ENCODE data around the gene TAF5L. TPM values are rescaled to one million over a fixed set of nuclear protein-coding genes. Genes with fewer than 3 reads are reported as not detected.
A peak's percentile ranks its signal among the peaks of the same experiment; 100 is the strongest.

The TAF5L gene
- total and polyA plus RNA-seq, 9 donors = 8.7 to 13.7 (median 11.8) TPM

GRCh38 chr1:229643996-229644745, 18.2 kb upstream of the TAF5L start:
- WGBS (ENCODE audit: insufficient coverage) = 89% methylated on average over 6 of the region's 6 CpGs
- DNase-seq = peak; percentile 12
- Histone ChIP-seq H3K4me1 (ENCODE audit: control insufficient read depth, insufficient read depth, low read length) (no peaks in the 10 kb centered on the region), H3K27me3 (ENCODE audit: control insufficient read depth, insufficient read depth, low read length) (no peaks in the 10 kb centered on the region), H3K36me3 (ENCODE audit: control insufficient read depth, insufficient read depth, low read length) (peaks cover 58% of the 10 kb centered on the region), H3K9me3 (replicated peaks; ENCODE audit: control insufficient read depth, low read depth, low read length) (no peaks in the 10 kb centered on the region), H3K27ac (ENCODE audit: low read length) (no peak overlapping the region), H3K4me3 (ENCODE audit: low read length) (no peak overlapping the region)

DNA sequence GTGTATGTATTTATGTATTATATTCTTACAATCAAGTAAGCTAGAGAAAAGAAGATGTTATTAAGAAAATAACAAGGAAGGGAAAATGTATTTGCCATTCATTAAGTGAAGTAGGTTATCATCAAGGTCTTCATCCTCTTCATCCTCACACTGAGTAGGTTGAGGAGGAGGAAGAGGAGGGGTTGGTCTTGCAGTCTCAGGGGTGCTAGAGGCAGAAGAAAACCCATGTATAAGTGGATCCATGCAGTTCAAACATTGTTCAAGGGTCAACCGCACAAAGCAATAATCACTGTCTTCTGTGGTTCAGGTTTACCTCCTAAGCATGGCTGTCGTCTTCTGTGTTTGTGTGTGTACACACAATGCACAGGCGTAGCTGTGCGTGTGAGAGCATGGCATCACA, 17.0 kb upstream of the TAF5L start:
- Histone ChIP-seq H3K4me1 (ENCODE audit: control insufficient read depth, insufficient read depth, low read length) (no peaks in the 10 kb centered on the region), H3K36me3 (ENCODE audit: control insufficient read depth, insufficient read depth, low read length) (peaks cover 63% of the 10 kb centered on the region), H3K27me3 (ENCODE audit: control insufficient read depth, insufficient read depth, low read length) (no peaks in the 10 kb centered on the region), H3K4me3 (ENCODE audit: low read length) (no peak overlapping the region), H3K9me3 (replicated peaks; ENCODE audit: control insufficient read depth, low read depth, low read length) (no peaks in the 10 kb centered on the region), H3K27ac (ENCODE audit: low read length) (no peak overlapping the region)
- 96% methylated on average over 4 of the region's 4 CpGs for WGBS (ENCODE audit: insufficient coverage)
- DNase-seq = no peak

DNA sequence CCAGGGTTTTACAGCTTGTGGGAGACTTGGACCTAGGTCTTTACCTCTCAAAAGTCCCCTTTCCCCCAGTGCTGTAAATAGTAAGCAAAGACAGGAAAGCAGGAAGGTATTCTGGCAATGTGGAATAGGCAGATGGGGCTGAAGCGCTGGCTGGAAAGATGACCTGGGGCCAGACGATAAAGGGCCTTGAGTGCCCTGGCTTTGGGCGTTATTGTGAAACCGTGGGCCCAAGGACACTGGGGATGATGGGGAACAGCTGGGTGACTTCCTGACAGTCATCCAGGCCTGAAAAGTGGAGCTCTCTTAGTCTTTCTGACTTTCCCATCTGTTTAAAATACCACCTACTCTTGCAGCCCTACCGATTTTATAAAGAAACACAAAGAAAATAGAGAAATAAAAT, 16.5 kb upstream of the TAF5L start:
- Histone ChIP-seq H3K4me1 (ENCODE audit: control insufficient read depth, insufficient read depth, low read length) (no peaks in the 10 kb centered on the region), H3K27ac (ENCODE audit: low read length) (no peak overlapping the region), H3K9me3 (replicated peaks; ENCODE audit: control insufficient read depth, low read depth, low read length) (no peaks in the 10 kb centered on the region), H3K36me3 (ENCODE audit: control insufficient read depth, insufficient read depth, low read length) (peaks cover 63% of the 10 kb centered on the region), H3K27me3 (ENCODE audit: control insufficient read depth, insufficient read depth, low read length) (no peaks in the 10 kb centered on the region), H3K4me3 (ENCODE audit: low read length) (no peak overlapping the region)
- 69% methylated on average over 4 of the region's 5 CpGs for WGBS (ENCODE audit: insufficient coverage)
- no peak for DNase-seq

DNA sequence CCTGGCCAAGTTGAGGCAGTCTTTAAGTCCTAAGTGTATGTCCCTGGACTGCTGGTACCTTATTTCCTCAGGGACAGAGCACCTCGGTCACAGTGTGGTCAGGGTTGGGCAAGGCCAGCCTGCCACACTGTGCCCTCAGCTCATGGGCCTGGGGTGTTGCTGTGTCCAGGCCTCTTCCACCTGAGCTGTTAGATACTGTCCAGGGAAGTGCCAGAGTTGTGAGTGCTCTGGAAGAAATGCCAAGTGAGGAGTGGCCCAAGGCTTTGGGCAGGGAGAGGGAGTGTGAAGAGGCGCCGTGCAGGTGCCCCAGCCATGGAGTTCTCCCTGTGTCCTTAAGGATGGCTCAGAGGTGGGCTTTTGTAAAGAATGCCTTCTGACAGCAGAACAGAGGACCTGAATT, 15.4 kb upstream of the TAF5L start:
- Histone ChIP-seq H3K9me3 (replicated peaks; ENCODE audit: control insufficient read depth, low read depth, low read length) (no peaks in the 10 kb centered on the region), H3K27me3 (ENCODE audit: control insufficient read depth, insufficient read depth, low read length) (no peaks in the 10 kb centered on the region), H3K4me1 (ENCODE audit: control insufficient read depth, insufficient read depth, low read length) (no peaks in the 10 kb centered on the region), H3K27ac (ENCODE audit: low read length) (no peak overlapping the region), H3K36me3 (ENCODE audit: control insufficient read depth, insufficient read depth, low read length) (peaks cover 65% of the 10 kb centered on the region), H3K4me3 (ENCODE audit: low read length) (no peak overlapping the region)
- DNase-seq = no peak
- WGBS (ENCODE audit: insufficient coverage) = 92% methylated on average over 1 of the region's 3 CpGs

DNA sequence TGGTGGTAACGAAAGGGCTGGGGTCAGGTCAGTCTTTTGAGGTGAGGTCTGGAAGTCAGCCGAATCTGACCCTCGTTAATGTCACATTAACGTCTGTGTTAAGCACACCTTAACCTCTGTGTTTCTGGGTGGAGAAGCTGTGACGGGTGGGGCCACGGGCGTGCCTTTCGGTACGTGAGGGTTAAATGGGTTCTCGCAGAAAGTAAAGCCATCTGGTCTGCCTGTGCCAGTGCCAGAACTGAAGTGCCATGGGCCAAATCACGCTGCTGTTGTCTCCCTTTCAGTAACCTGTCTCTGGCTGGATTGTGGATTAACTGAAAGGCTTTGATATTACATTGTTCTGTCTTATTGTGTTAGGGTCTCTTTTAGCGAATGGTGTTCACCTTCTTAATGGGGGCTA, 14.5 kb upstream of the TAF5L start:
- no peak overlapping the region for H3K27ac ChIP-seq (ENCODE audit: low read length)

GRCh38 chr1:229637746-229638145, 11.8 kb upstream of the TAF5L start:
- Histone ChIP-seq H3K27ac (ENCODE audit: low read length) (no peak overlapping the region), H3K4me1 (ENCODE audit: control insufficient read depth, insufficient read depth, low read length) (no peaks in the 10 kb centered on the region), H3K36me3 (ENCODE audit: control insufficient read depth, insufficient read depth, low read length) (peaks cover 55% of the 10 kb centered on the region), H3K4me3 (ENCODE audit: low read length) (no peak overlapping the region), H3K27me3 (ENCODE audit: control insufficient read depth, insufficient read depth, low read length) (no peaks in the 10 kb centered on the region), H3K9me3 (replicated peaks; ENCODE audit: control insufficient read depth, low read depth, low read length) (no peaks in the 10 kb centered on the region)
- WGBS (ENCODE audit: insufficient coverage) = 93% methylated on average over 12 of the region's 12 CpGs
- DNase-seq = no peak

More for the DNA sequence above, 14.5 kb upstream of the TAF5L start:
- no peaks in the 10 kb centered on the region for H3K27me3 ChIP-seq (ENCODE audit: control insufficient read depth, insufficient read depth, low read length)
- H3K4me1 ChIP-seq (ENCODE audit: control insufficient read depth, insufficient read depth, low read length) = no peaks in the 10 kb centered on the region
- DNase-seq = no peak
- peaks cover 65% of the 10 kb centered on the region for H3K36me3 ChIP-seq (ENCODE audit: control insufficient read depth, insufficient read depth, low read length)
- no peaks in the 10 kb centered on the region for H3K9me3 ChIP-seq (replicated peaks; ENCODE audit: control insufficient read depth, low read depth, low read length)
- no peak overlapping the region for H3K4me3 ChIP-seq (ENCODE audit: low read length)
- 84% methylated on average over 7 of the region's 12 CpGs for WGBS (ENCODE audit: insufficient coverage)

DNA sequence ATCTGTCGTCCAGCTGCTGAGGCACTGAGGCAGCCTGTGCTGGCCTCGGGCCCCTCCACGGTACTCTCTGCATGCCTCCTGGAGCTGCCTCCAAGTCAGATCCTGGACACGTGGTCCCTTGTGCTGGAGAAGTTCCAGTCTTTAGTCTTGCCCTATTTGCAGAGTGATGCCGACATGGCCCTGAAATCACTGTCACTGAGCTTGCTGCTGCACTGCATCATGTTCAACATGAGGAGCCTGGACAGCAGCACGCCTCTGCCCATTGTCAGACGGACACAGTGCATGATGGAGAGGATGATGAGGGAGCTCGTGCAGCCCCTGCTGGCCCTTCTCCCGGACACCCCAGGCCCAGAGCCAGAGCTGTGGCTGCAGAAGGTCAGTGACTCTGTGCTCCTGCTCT, 10.1 kb upstream of the TAF5L start:
- no peak overlapping the region for H3K27ac ChIP-seq (ENCODE audit: low read length)
- no peaks in the 10 kb centered on the region for H3K4me1 ChIP-seq (ENCODE audit: control insufficient read depth, insufficient read depth, low read length)
- 88% methylated on average over 9 of the region's 9 CpGs for WGBS (ENCODE audit: insufficient coverage)
- H3K4me3 ChIP-seq (ENCODE audit: low read length) = no peak overlapping the region
- no peak for DNase-seq
- no peaks in the 10 kb centered on the region for H3K27me3 ChIP-seq (ENCODE audit: control insufficient read depth, insufficient read depth, low read length)
- peaks cover 50% of the 10 kb centered on the region for H3K36me3 ChIP-seq (ENCODE audit: control insufficient read depth, insufficient read depth, low read length)
- H3K9me3 ChIP-seq (replicated peaks; ENCODE audit: control insufficient read depth, low read depth, low read length) = no peaks in the 10 kb centered on the region

GRCh38 chr1:229631966-229632365, 6.0 kb upstream of the TAF5L start:
- Histone ChIP-seq H3K27ac (ENCODE audit: low read length) (no peak overlapping the region), H3K4me3 (ENCODE audit: low read length) (no peak overlapping the region), H3K4me1 (ENCODE audit: control insufficient read depth, insufficient read depth, low read length) (no peaks in the 10 kb centered on the region), H3K27me3 (ENCODE audit: control insufficient read depth, insufficient read depth, low read length) (no peaks in the 10 kb centered on the region), H3K36me3 (ENCODE audit: control insufficient read depth, insufficient read depth, low read length) (peaks cover 25% of the 10 kb centered on the region), H3K9me3 (replicated peaks; ENCODE audit: control insufficient read depth, low read depth, low read length) (no peaks in the 10 kb centered on the region)
- WGBS (ENCODE audit: insufficient coverage) = no CpG with 5 or more reads among the region's 6 CpGs
- no peak for DNase-seq

- Histone ChIP-seq H3K4me3 (ENCODE audit: low read length) (no peak overlapping the region), H3K9me3 (replicated peaks; ENCODE audit: control insufficient read depth, low read depth, low read length) (no peaks in the 10 kb centered on the region), H3K4me1 (ENCODE audit: control insufficient read depth, insufficient read depth, low read length) (no peaks in the 10 kb centered on the region), H3K36me3 (ENCODE audit: control insufficient read depth, insufficient read depth, low read length) (peaks cover 17% of the 10 kb centered on the region), H3K27me3 (ENCODE audit: control insufficient read depth, insufficient read depth, low read length) (no peaks in the 10 kb centered on the region), H3K27ac (ENCODE audit: low read length) (no peak overlapping the region)
- DNase-seq = no peak
- WGBS (ENCODE audit: insufficient coverage) = 40% methylated on average over 1 of the region's 3 CpGs
Measured at GRCh38 chr1:229631148-229631547, 5.2 kb upstream of the TAF5L start.

- H3K9me3 ChIP-seq (replicated peaks; ENCODE audit: control insufficient read depth, low read depth, low read length) = no peaks in the 10 kb centered on the region
- no CpG with 5 or more reads among the region's 2 CpGs for WGBS (ENCODE audit: insufficient coverage)
- H3K27ac ChIP-seq (ENCODE audit: low read length) = no peak overlapping the region
- no peaks in the 10 kb centered on the region for H3K27me3 ChIP-seq (ENCODE audit: control insufficient read depth, insufficient read depth, low read length)
- peaks cover under 1% of the 10 kb centered on the region for H3K36me3 ChIP-seq (ENCODE audit: control insufficient read depth, insufficient read depth, low read length)
- H3K4me3 ChIP-seq (ENCODE audit: low read length) = no peak overlapping the region
- DNase-seq = no peak
- peaks cover 5% of the 10 kb centered on the region for H3K4me1 ChIP-seq (ENCODE audit: control insufficient read depth, insufficient read depth, low read length)
Measured at GRCh38 chr1:229629261-229629660, 3.3 kb upstream of the TAF5L start.

DNA sequence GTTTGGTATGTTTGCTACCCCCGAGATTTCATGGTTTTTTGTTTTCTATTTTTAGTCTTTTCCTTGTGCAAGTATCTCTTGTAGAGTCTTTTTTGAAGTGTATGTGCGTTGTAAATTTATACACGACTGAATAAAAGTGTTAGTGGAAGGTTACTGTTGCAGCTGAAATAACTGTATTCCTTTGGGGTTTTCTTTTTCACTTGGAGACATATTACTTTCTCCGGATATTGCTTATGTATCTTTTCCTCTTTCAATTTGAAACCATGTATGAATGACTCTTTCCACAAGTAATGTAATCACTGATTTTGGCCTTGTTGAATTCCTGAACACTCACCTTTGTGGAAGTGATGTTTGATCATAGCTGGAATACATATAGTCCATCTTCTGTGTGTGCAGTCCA, 1.1 kb upstream of the TAF5L start:
- DNase-seq = no peak
- Histone ChIP-seq H3K27me3 (ENCODE audit: control insufficient read depth, insufficient read depth, low read length) (no peaks in the 10 kb centered on the region), H3K4me1 (ENCODE audit: control insufficient read depth, insufficient read depth, low read length) (peaks cover 5% of the 10 kb centered on the region), H3K36me3 (ENCODE audit: control insufficient read depth, insufficient read depth, low read length) (no peaks in the 10 kb centered on the region), H3K9me3 (replicated peaks; ENCODE audit: control insufficient read depth, low read depth, low read length) (no peaks in the 10 kb centered on the region), H3K4me3 (ENCODE audit: low read length) (peak overlapping the region; percentile 74), H3K27ac (ENCODE audit: low read length) (no peak overlapping the region)
- no CpG with 5 or more reads among the region's 4 CpGs for WGBS (ENCODE audit: insufficient coverage)
